ENCODE measurements around the gene GALNT2. TPM values are rescaled to one million over a fixed set of nuclear protein-coding genes. Genes with fewer than 3 reads are reported as not detected.

Gene GALNT2
- total and polyA plus RNA-seq, 2 of the 4 experiments (the other 2 are of a cell fraction) = 50.4 to 189 TPM

GRCh38 chr1:230199554-230199953, 132.5 kb downstream of the GALNT2 start (continued):
- TF ChIP-seq SMC3 (IDR thresholded peaks at IDR 0.05; ENCODE audit: low read depth, low read length) = no peak
- no peak for TF ChIP-seq BHLHE40 (IDR thresholded peaks at IDR 0.05; ENCODE audit: low read depth, low read length)

GRCh38 chr1:230200276-230200675, 133.2 kb downstream of the GALNT2 start:
- Histone ChIP-seq H3K4me2 (ENCODE audit: low read depth, low read length) (no peak overlapping the region), H3K9me3 (ENCODE audit: control insufficient read depth, insufficient read depth, low read length) (no peaks in the 10 kb centered on the region), H2AFZ (replicated peaks; ENCODE audit: low read length, poor library complexity) (no peak overlapping the region), H4K91ac (ENCODE audit: insufficient read depth, low read depth, low read length) (no peak overlapping the region), H2BK5ac (ENCODE audit: low read depth, low read length, poor library complexity, severe bottlenecking) (no peak overlapping the region), H3K23ac (ENCODE audit: low read depth, low read length) (no peak overlapping the region), H3K36me3 (ENCODE audit: control insufficient read depth, insufficient read depth, low read length) (peaks cover 14% of the 10 kb centered on the region), H2BK15ac (ENCODE audit: low read depth, low read length) (no peak overlapping the region), H3K9me1 (ENCODE audit: insufficient read depth, low read length) (peaks cover 26% of the 10 kb centered on the region), H3K4me3 (ENCODE audit: insufficient read depth, low read depth, low read length) (no peak overlapping the region), H3K18ac (ENCODE audit: low read depth, low read length) (no peak overlapping the region), H2AK9ac (replicated peaks; ENCODE audit: low read depth, low read length, poor library complexity) (no peak overlapping the region), H2BK20ac (ENCODE audit: low read depth, low read length) (no peak overlapping the region), H2BK120ac (ENCODE audit: low read depth, low read length) (no peak overlapping the region), H4K20me1 (ENCODE audit: insufficient read depth, low read length) (peaks cover 25% of the 10 kb centered on the region), H3K9ac (ENCODE audit: low read depth, low read length) (no peak overlapping the region), H3K4ac (ENCODE audit: low read depth, low read length) (no peak overlapping the region), H3K79me1 (ENCODE audit: low read depth in 1 of 2, low read length in 2 of 2) (peaks cover 38 to 58% of the 10 kb centered on the region in 2 experiments), H3K14ac (replicated peaks; ENCODE audit: low read depth, low read length) (no peak overlapping the region), H4K5ac (ENCODE audit: low read depth, low read length) (no peak overlapping the region), H4K8ac (ENCODE audit: low read depth in 2 of 2, low read length in 2 of 2) (no peak overlapping the region), H3K27ac (ENCODE audit: insufficient read depth, low read length) (no peak overlapping the region), H3K27me3 (ENCODE audit: control insufficient read depth, insufficient read depth, low read length) (no peaks in the 10 kb centered on the region), H3K4me1 (ENCODE audit: control insufficient read depth, insufficient read depth, low read length) (peaks cover 2% of the 10 kb centered on the region; the same call in 1 of the 2 replicates), H2AK5ac (ENCODE audit: low read depth, low read length) (no peak overlapping the region), H3K56ac (ENCODE audit: extremely low read depth, insufficient read depth, low read length) (no peak overlapping the region)
- no peak for DNase-seq
- intact Hi-C loops (cut with micrococcal nuclease) (no loop called here), in situ Hi-C loops (cut with MboI; ENCODE audit: low sequenced_read_pairs) (no loop called here), dilution Hi-C loops (cut with HindIII; ENCODE audit: low sequenced_read_pairs, unreplicated experiment) (no loop called here)
- no peak for ATAC-seq (ENCODE audit: low read depth)
- ChIA-PET POLR2A (ENCODE audit: unreplicated experiment) (no interaction called here), CTCF (no interaction called here)
- 96% methylated on average over 5 of the region's 9 CpGs; no CpG with 5 or more reads in 1 of the 2 experiments for WGBS, 2 experiments (ENCODE audit: extremely low coverage in 2 of 2, insufficient read length in 1 of 2)
- BruUV-seq (replicated peaks) = no TSS peak
- TF ChIP-seq RAD21 (IDR thresholded peaks at IDR 0.05; ENCODE audit: low read length) (no peak), USF2 (IDR thresholded peaks at IDR 0.05; ENCODE audit: low read depth, low read length) (no peak), RFX5 (IDR thresholded peaks at IDR 0.05; ENCODE audit: low read depth, low read length) (no peak), MAFK (IDR thresholded peaks at IDR 0.05; ENCODE audit: low read depth, low read length) (no peak), NFE2L2 (IDR thresholded peaks at IDR 0.05; ENCODE audit: low read depth, low read length) (no peak), FOS (IDR thresholded peaks at IDR 0.05; ENCODE audit: low read depth, low read length) (no peak), BHLHE40 (IDR thresholded peaks at IDR 0.05; ENCODE audit: low read depth, low read length) (no peak), POLR2A (IDR thresholded peaks at IDR 0.05; ENCODE audit: low read depth, low read length) (no peak)

All from IMR-90 (cell line).